Kidney (tissue), 14 donors: Measurements from ENCODE around the gene CMTM8. TPM values are rescaled to one million over a fixed set of nuclear protein-coding genes. Genes with fewer than 3 reads are reported as not detected.

Experiments used
- DNase-seq, 5 donors: peaks; one replicate each; pipeline ENCODE4 v3.0.0-alpha.2; 2013 to 2020
- FAIRE-seq: peaks from 2 replicates; lab custom pipeline; 2012; peaks lifted over from hg19 to GRCh38; lab: Jason Lieb, UNC
- H3K27ac ChIP-seq, 2 donors: one replicate each; pipeline ENCODE4 v1.7.0; 2013; ENCODE audit warnings: low read depth in 2 of 2, low read length in 2 of 2, inconsistent platforms in 1 of 2
- H3K27me3 ChIP-seq: one replicate; pipeline ENCODE4 v1.7.1; 2013; ENCODE audit warnings: low read length, inconsistent platforms; ENCODE audit not compliant: control insufficient read depth, insufficient read depth
- H3K36me3 ChIP-seq, 3 donors: one replicate each; pipeline versions ENCODE4 v1.7.0 to v1.7.1; 2013; ENCODE audit warnings: low read length in 3 of 3, control low read depth in 1 of 3, inconsistent platforms in 1 of 3; ENCODE audit not compliant: insufficient read depth in 3 of 3, control insufficient read depth in 2 of 3
- H3K4me1 ChIP-seq, 3 donors: one replicate each; pipeline versions ENCODE4 v1.7.0 to v1.7.1; 2013; ENCODE audit warnings: low read length in 3 of 3, inconsistent platforms in 1 of 3, low read depth in 1 of 3; ENCODE audit not compliant: control insufficient read depth in 2 of 3, insufficient read depth in 2 of 3
- H3K4me3 ChIP-seq, 3 donors: one replicate each; pipeline versions ENCODE4 v1.7.0 to v1.8.1; 2013; ENCODE audit warnings: low read length in 3 of 3, control low read depth in 1 of 3, inconsistent platforms in 1 of 3
- H3K9ac ChIP-seq, 3 donors: one replicate each; pipeline versions ENCODE4 v1.7.0 to v1.7.1; 2013; ENCODE audit warnings: low read length in 3 of 3, control low read depth in 1 of 3, inconsistent platforms in 1 of 3
- H3K9me3 ChIP-seq, 3 donors: one replicate each; pipeline versions ENCODE4 v1.7.0 to v1.7.1; 2013; ENCODE audit warnings: low read length in 3 of 3, control low read depth in 1 of 3, inconsistent platforms in 1 of 3; ENCODE audit not compliant: control insufficient read depth in 2 of 3, insufficient read depth in 1 of 3
- CTCF ChIP-seq: IDR thresholded peaks from 3 replicates; pipeline ENCODE4 v1.5.1; 2012; ENCODE audit warnings: mild to moderate bottlenecking, moderate library complexity, borderline replicate concordance; ENCODE audit not compliant: insufficient read depth; ENCODE audit errors: extremely low read depth
- intact Hi-C: fragments of 100-400 bp; cut with DNase I; formaldehyde crosslinking; loops from one replicate; pipeline ENCODE4 v1.11.1; 2022
- polyA plus RNA-seq: library from polyadenylated mRNA; stranded (reverse); fragments of 350-450 nt; fragmentation: Illumina TruSeq; extraction: RNeasy Lipid Tissue Mini Kit (QIAGEN cat#74804); gene quantifications from one replicate; pipeline ENCODE4 v1.2.3, GENCODE V29; 2014; ENCODE audit warnings: low read depth, low replicate concordance; ENCODE audit not compliant: insufficient read depth
- total RNA-seq: library from RNA; stranded (reverse); fragmentation: NEBNext Ultra II Directional; extraction: Animal tissue kit (Norgen Biotek cat#: 25700); gene quantifications from one replicate; pipeline ENCODE4 v1.2.1, GENCODE V29; 2021
- donor health status: control.
- donor health status: control.
- donor health status: control.
- donor health status: control.
- donor health status: control.
- donor health status: DM: yes; HTN: yes; CAD: no.
- donor health status: Normal renal cell carcinoma (clear cell type).

The CMTM8 gene
- total and polyA plus RNA-seq, 2 donors from 2014 or later: 5.4 to 9.6 TPM

GRCh38 chr3:32419742-32420125 is 181.3 kb downstream of the CMTM8 start:
- Histone ChIP-seq H3K36me3 (no peaks in the 10 kb centered on the region), H3K4me3 (no peak overlapping the region), H3K4me1 (peaks cover 0 to 39% (median 32%) of the 10 kb centered on the region in 3 donors), H3K9me3 (no peaks in the 10 kb centered on the region), H3K27me3 (no peaks in the 10 kb centered on the region), H3K9ac (no peak overlapping the region), H3K27ac (peak overlapping the region; percentile 77 to 78)
- DNase-seq: no peak
- TF ChIP-seq CTCF: no peak
- intact Hi-C loops: no loop called here
- FAIRE-seq: no peak

Other genes with a start within 250 kb of the CMTM8 start
- gene GPD1L, start 132.1 kb upstream of the CMTM8 start, total RNA-seq: 35.5 TPM
- gene GPD1L, start 132.1 kb upstream of the CMTM8 start, polyA plus RNA-seq: 31.1 TPM
- gene CMTM7, start 153.2 kb downstream of the CMTM8 start, total RNA-seq: 38.2 TPM
- 26.0 TPM for gene CMTM7, start 153.2 kb downstream of the CMTM8 start, polyA plus RNA-seq